ENCODE measurements around the gene YIF1A. TPM values are rescaled to one million over a fixed set of nuclear protein-coding genes. Genes with fewer than 3 reads are reported as not detected.
A peak's percentile ranks its signal among the peaks of the same experiment; 100 is the strongest.

The YIF1A gene
- total RNA-seq, 2 donors from 2014 or later = 63.9 to 73.6 TPM

GRCh38 chr11:66290330-66290621 is 1.3 kb upstream of the YIF1A start:
- intact Hi-C loops (cut with DNase I) = no loop called here
- no peak for DNase-seq (ENCODE audit: low spot score)

GRCh38 chr11:66289548-66290329 is 796 bp upstream of the YIF1A start:
- intact Hi-C loops (cut with DNase I) = loop anchor here in 1 of 2 donors (10.0 kb wide), 1 partner anchor 65 kb away; no protein-coding TSS in a partner anchor
- peak; percentile 91 for DNase-seq (ENCODE audit: low spot score)

GRCh38 chr11:66287889-66288670 is 863 bp downstream of the YIF1A start:
- intact Hi-C loops (cut with DNase I) = loop anchor here in 1 of 2 donors (10.0 kb wide), 1 partner anchor 63 kb away; no protein-coding TSS in a partner anchor
- no peak for DNase-seq (ENCODE audit: low spot score)

DNA sequence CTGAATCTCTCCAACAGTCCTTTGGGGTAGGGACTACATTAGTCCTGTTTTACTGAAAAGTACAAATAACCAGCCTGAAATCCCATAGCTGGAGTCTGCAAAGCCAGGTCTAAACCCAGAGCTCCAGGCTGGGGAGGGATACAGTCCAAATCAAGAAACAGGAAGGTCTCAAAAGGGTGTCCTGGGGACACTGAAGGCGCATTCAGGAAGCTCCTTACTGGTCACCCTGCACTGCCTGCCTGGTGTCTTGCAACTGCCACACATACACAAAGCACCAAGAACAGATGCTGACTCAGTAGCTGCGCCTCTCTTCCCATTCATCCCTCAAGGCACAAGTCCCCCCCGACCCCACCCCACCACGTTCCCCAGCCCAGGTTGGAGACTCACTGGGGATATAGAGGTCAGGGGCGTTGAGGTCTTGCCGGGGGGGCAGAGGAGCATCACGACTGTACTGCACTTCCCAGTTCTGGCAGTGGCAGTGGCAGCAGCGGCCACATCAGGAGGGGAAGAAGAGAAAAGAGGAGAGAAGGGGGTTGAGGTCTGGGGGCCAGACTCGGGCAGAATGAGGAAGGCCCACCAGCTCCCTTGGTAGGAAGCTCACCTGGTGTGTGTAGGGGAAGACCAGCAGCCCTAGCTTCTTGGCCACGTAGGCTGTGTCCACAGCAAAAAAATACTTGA is 1.6 kb downstream of the YIF1A start:
- intact Hi-C loops (cut with DNase I) = loop anchor here in 1 of 2 donors (10.0 kb wide), 1 partner anchor 63 kb away; no protein-coding TSS in a partner anchor
- DNase-seq (ENCODE audit: low spot score) = no peak

GRCh38 chr11:66286699-66287098 is 2.2 kb downstream of the YIF1A start:
- no peak for DNase-seq (ENCODE audit: low spot score)
- intact Hi-C loops (cut with DNase I) = loop anchor here in 1 of 2 donors (10.0 kb wide), 1 partner anchor 62 kb away; no protein-coding TSS in a partner anchor

GRCh38 chr11:66285250-66285947 is 3.5 kb downstream of the YIF1A start:
- intact Hi-C loops (cut with DNase I) = loop anchor here in 1 of 2 donors (10.0 kb wide), 1 partner anchor 61 kb away; no protein-coding TSS in a partner anchor
- no peak for DNase-seq (ENCODE audit: low spot score)

- no peak for DNase-seq (ENCODE audit: low spot score)
- intact Hi-C loops (cut with DNase I) = loop anchor here in 1 of 2 donors (10.0 kb wide), 1 partner anchor 60 kb away; no protein-coding TSS in a partner anchor
Measured at GRCh38 chr11:66284526-66285078, 4.3 kb downstream of the YIF1A start.

DNA sequence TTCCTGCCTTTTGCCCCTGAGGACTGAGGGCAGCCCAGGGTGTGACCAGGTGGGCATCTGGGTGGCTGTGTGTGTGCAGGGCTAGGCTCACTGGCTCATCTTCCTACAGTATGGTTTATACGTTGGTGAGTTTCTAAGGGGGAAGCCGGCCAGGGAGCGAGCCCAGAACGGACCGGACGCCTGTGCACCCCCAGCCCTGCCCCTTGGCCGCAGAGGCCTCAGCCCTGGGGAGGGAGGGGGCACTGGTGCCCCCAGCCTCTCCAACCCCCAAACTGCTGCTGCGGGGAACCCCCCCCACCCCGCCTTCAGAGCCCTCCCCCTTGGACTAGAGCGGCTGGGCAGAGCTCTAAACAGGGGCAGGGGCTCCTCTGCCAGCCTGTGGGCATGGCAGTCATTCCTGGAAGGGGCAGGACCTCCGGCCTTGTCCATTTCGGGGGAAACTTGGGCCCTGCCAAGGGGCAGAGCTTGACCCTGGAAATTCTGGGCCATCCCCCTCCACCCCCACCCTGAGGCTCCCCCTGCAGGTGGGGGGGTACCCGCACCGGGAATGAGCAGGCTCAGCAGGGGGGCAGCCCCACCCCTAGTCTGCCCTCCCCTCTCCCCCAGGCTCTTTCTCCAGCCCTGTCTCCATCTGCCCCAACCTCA is 5.4 kb downstream of the YIF1A start:
- intact Hi-C loops (cut with DNase I) = loop anchor here in 1 of 2 donors (10.0 kb wide), 1 partner anchor 59 kb away; no protein-coding TSS in a partner anchor
- no peak for DNase-seq (ENCODE audit: low spot score)

GRCh38 chr11:66282468-66283455 is 6.2 kb downstream of the YIF1A start:
- DNase-seq (ENCODE audit: low spot score) = peak; percentile 100
- intact Hi-C loops (cut with DNase I) = loop anchor here in 1 of 2 donors (10.0 kb wide), 1 partner anchor 58 kb away; no protein-coding TSS in a partner anchor

DNA sequence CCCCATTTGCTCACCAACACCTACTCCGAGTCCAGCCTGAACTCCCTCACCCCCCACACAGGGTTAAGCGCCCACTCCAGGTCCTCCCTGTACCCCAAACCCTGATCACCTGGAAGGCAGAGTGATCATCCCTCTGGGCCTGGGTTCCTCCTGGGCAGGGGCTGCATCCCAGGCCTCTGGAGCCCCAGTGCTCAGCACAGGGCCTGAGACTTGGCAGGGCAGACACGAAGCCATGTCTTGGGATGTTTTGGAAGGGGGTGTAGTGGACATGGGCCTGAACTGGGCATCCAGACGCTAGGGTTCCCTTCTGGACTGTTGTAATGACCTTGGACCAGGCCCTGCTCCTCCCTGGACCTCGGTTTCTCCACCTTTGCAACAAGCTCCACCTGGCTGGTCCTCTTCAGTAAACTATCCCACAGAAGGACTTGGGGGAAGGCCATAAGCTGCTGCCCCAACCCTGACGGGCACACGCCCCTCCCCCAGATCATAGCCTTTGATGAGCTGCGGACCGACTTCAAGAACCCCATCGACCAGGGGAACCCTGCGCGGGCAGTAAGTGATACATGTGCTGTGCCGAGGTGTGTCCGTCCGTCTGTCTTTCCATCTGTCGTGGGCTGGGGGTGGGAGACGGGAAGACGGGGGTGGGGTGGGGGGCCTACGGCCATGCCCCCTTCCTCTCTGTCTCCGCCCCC is 7.0 kb downstream of the YIF1A start:
- intact Hi-C loops (cut with DNase I) = loop anchor here in 1 of 2 donors (10.0 kb wide), 1 partner anchor 57 kb away; no protein-coding TSS in a partner anchor
- DNase-seq (ENCODE audit: low spot score) = no peak

DNA sequence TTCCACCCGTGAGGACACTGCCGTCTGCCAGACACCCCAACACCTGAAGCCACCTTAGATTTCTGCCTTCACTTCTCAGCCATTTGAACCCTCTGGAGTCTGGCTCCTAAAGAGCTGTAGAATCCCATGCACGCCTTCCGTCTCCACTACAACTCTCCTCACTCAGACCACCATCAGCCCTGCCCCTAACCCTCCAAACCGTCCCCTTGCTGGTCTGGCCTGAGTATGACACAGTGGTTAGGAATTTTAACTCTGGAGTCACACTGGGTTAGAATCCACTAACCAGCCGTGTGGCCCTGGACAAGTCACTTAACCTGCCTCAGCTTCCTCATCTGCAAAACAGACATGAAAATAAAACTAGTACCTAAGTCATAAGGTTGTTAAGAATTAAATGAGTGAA is 7.9 kb downstream of the YIF1A start:
- intact Hi-C loops (cut with DNase I) = loop anchor here in 1 of 2 donors (10.0 kb wide), 1 partner anchor 56 kb away; no protein-coding TSS in a partner anchor
- no peak for DNase-seq (ENCODE audit: low spot score)

DNA sequence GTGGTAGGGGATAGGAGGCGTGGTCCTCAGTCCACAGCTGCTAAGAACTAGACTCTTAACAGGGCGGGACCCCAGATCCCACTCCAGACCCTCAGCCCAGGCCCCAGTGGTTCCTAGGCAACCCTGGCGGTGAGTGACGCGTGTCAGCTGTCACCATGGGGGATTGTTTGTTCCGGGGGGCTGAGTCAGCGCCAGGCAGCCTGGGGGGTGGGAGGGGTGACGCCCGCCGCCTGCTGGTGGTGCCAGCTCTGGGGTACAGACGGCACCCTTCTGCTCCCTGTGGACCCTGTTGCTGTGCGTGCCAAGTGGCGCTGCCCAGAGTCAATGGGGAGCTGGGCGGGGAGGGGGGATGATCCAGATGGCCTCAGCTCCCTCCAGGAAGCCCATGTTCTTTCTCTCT is 8.5 kb downstream of the YIF1A start:
- intact Hi-C loops (cut with DNase I) = loop anchor here in 1 of 2 donors (10.0 kb wide), 1 partner anchor 56 kb away; no protein-coding TSS in a partner anchor

GRCh38 chr11:66279092-66279734 is 9.7 kb downstream of the YIF1A start:
- intact Hi-C loops (cut with DNase I) = no loop called here
- DNase-seq (ENCODE audit: low spot score) = no peak

More for the DNA sequence above, 8.5 kb downstream of the YIF1A start:
- DNase-seq (ENCODE audit: low spot score) = no peak

- intact Hi-C loops (cut with DNase I) = no loop called here
- DNase-seq (ENCODE audit: low spot score) = no peak
Measured at GRCh38 chr11:66278363-66279091, 10.4 kb downstream of the YIF1A start.
